NCI-H524 (cell line): ENCODE measurements around the gene MAPK8IP2.
"Not testable (repeated sequence)": the region's sequence is repeated elsewhere in the genome, so short reads cannot be mapped to it uniquely, and the experiment has no call there.

Source experiments
- DNase-seq, 2 experiments: peaks; one replicate each; lab custom pipeline; 2025; lab: John Stamatoyannopoulos, UW

The MAPK8IP2 gene

GRCh38 chr22:50635591-50635990 lies 35.0 kb downstream of the MAPK8IP2 start:
- DNase-seq: no peak

- not testable (repeated sequence) for DNase-seq
These were observed 39.7 kb downstream of the MAPK8IP2 start for GRCh38 chr22:50640296-50640695.

GRCh38 chr22:50640857-50641647 lies 40.5 kb downstream of the MAPK8IP2 start:
- DNase-seq: no peak

GRCh38 chr22:50641696-50642607 lies 41.4 kb downstream of the MAPK8IP2 start:
- peak; percentile 33 to 35 for DNase-seq

GRCh38 chr22:50643021-50643820 lies 42.6 kb downstream of the MAPK8IP2 start:
- DNase-seq: not testable (repeated sequence)

GRCh38 chr22:50643821-50644101 lies 43.2 kb downstream of the MAPK8IP2 start:
- not testable (repeated sequence) for DNase-seq

- no peak for DNase-seq
These were observed 52.7 kb downstream of the MAPK8IP2 start for GRCh38 chr22:50653256-50653655.

- DNase-seq: not testable (repeated sequence)
These were observed 54.1 kb downstream of the MAPK8IP2 start for GRCh38 chr22:50654664-50655063.

- DNase-seq: no peak
These were observed 55.8 kb downstream of the MAPK8IP2 start for GRCh38 chr22:50656122-50657070.

GRCh38 chr22:50657925-50658324 lies 57.3 kb downstream of the MAPK8IP2 start:
- DNase-seq: no peak

- not testable (repeated sequence) for DNase-seq
These were observed 59.1 kb downstream of the MAPK8IP2 start for GRCh38 chr22:50659711-50660110.

- DNase-seq: no peak
These were observed 59.7 kb downstream of the MAPK8IP2 start for GRCh38 chr22:50660306-50660705.
